Mesendoderm (in vitro differentiated cells): ENCODE data around the gene ZNF280D.

Experiments
- DNase-seq: peaks from one replicate; pipeline ENCODE4 v3.0.0; 2013
- H2AK5ac ChIP-seq: 2 replicates; pipeline ENCODE4 v1.6.1; 2013; ENCODE audit warnings: low read length, inconsistent platforms
- H2BK120ac ChIP-seq: 2 replicates; pipeline ENCODE4 v1.6.1; 2013; ENCODE audit warnings: low read depth, mild to moderate bottlenecking, low read length, moderate library complexity, mixed read lengths
- H2BK15ac ChIP-seq: replicated peaks from 2 replicates; pipeline ENCODE4 v1.6.1; 2013; ENCODE audit warnings: low read depth, mild to moderate bottlenecking, moderate library complexity
- H2BK5ac ChIP-seq: 2 replicates; pipeline ENCODE4 v1.6.1; 2013; ENCODE audit warnings: low read length, inconsistent platforms
- H3K18ac ChIP-seq: 2 replicates; pipeline ENCODE4 v1.6.1; 2013; ENCODE audit warnings: mild to moderate bottlenecking, low read length, mixed read lengths
- H3K23ac ChIP-seq: one replicate; pipeline ENCODE4 v1.6.1; 2013; ENCODE audit warnings: low read length
- H3K27ac ChIP-seq: 2 replicates; pipeline ENCODE4 v1.5.1; 2013; ENCODE audit warnings: low read depth, mild to moderate bottlenecking, inconsistent platforms, low read length, moderate library complexity
- H3K27me3 ChIP-seq: 2 replicates; pipeline ENCODE4 v1.6.1; 2013; ENCODE audit warnings: low read length, control low read depth, mild to moderate bottlenecking, inconsistent platforms; ENCODE audit not compliant: insufficient read depth, poor library complexity
- H3K36me3 ChIP-seq: 2 replicates; pipeline ENCODE4 v1.6.1; 2013; ENCODE audit warnings: low read length, inconsistent platforms; ENCODE audit not compliant: control insufficient read depth, insufficient read depth
- H3K4ac ChIP-seq: one replicate; pipeline ENCODE4 v1.6.1; 2013; ENCODE audit warnings: low read depth, mild to moderate bottlenecking, low read length, moderate library complexity
- H3K4me1 ChIP-seq: 2 replicates; pipeline ENCODE4 v1.6.1; 2013; ENCODE audit warnings: low read depth, low read length, inconsistent platforms; ENCODE audit not compliant: control insufficient read depth
- H3K4me2 ChIP-seq: 2 replicates; pipeline ENCODE4 v1.6.1; 2013; ENCODE audit warnings: low read length
- H3K4me3 ChIP-seq: 2 replicates; pipeline ENCODE4 v1.5.1; 2013; ENCODE audit warnings: mild to moderate bottlenecking, low read length
- H3K56ac ChIP-seq: one replicate; pipeline ENCODE4 v1.6.1; 2013; ENCODE audit warnings: low read length
- H3K79me1 ChIP-seq: 2 replicates; pipeline ENCODE4 v1.6.1; 2013; ENCODE audit warnings: low read length, inconsistent platforms
- H3K79me2 ChIP-seq: 2 replicates; pipeline ENCODE4 v1.6.1; 2013; ENCODE audit warnings: mild to moderate bottlenecking, low read length; ENCODE audit not compliant: control insufficient read depth, insufficient read depth
- H3K9ac ChIP-seq: 2 replicates; pipeline ENCODE4 v1.6.1; 2013; ENCODE audit warnings: low read length, inconsistent platforms
- H4K5ac ChIP-seq: one replicate; pipeline ENCODE4 v1.6.1; 2013; ENCODE audit warnings: low read length
- H4K8ac ChIP-seq: one replicate; pipeline ENCODE4 v1.6.1; 2013; ENCODE audit warnings: low read depth, mild to moderate bottlenecking, control low read depth, low read length, moderate library complexity
- WGBS: extraction: QIAGEN DNeasy Blood & Tissue Kit; methylation state at CpG from one replicate; pipeline ENCODE4 v1.1.7; 2013; ENCODE audit warnings: low lambda C conversion rate, missing lambda C conversion rate; ENCODE audit not compliant: insufficient coverage; ENCODE audit errors: extremely low coverage; 5-methylcytosine and 5-hydroxymethylcytosine counted together

The ZNF280D gene

DNA sequence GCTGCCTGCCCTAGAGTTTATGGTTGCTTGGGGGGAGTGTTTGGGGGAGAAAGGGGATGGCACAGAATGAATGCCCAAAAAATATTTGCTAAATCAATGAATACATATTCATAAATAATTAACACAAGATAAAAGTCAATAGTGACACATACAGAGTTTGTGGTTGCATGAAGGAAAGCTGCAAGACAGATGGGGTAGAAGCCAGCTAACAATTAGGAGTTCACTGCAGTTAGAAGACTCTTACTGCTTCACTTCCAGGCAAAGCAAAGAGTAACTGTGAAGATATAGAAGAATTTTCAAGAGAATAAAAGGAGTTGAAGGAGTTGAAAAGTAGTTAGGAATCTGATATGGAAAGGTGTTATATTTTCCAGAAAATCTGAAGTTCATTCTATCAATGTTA is 72.4 kb downstream of the ZNF280D start:
- Histone ChIP-seq H3K4me1 (no peaks in the 10 kb centered on the region), H3K23ac (no peak overlapping the region), H3K27ac (no peak overlapping the region), H3K4me3 (no peak overlapping the region), H3K27me3 (no peaks in the 10 kb centered on the region), H3K18ac (no peak overlapping the region), H3K36me3 (no peaks in the 10 kb centered on the region), H3K4me2 (no peak overlapping the region), H4K8ac (no peak overlapping the region), H2BK5ac (no peak overlapping the region), H3K79me2 (no peaks in the 10 kb centered on the region), H3K4ac (no peak overlapping the region), H2BK120ac (no peak overlapping the region), H2BK15ac (no peak overlapping the region), H3K79me1 (no peaks in the 10 kb centered on the region), H3K9ac (no peak overlapping the region), H3K56ac (no peak overlapping the region), H4K5ac (no peak overlapping the region), H2AK5ac (no peak overlapping the region)
- no peak for DNase-seq

DNA sequence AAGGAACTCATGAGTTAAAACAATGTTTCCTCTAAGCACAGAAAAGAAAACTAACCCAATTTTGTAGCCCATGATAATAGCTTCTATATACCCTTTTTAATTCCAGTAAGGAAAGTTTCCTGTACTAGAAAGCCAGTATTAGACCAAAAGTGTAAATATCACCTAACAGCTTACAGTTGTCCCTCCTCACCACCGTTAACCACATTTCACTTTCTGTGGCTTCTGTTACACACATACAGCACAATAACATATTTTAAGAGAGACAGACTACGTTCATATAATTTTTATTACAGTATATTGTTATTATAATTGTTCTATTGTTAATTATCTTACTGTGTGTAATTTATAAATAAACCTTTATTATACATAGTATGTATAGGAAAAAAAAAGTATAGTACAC is 74.1 kb downstream of the ZNF280D start:
- no peak overlapping the region for H3K23ac ChIP-seq
- no peak overlapping the region for H2BK5ac ChIP-seq
- no peak overlapping the region for H3K18ac ChIP-seq
- WGBS: no CpG with 5 or more reads among the region's 2 CpGs
- no peaks in the 10 kb centered on the region for H3K79me2 ChIP-seq
- no peak overlapping the region for H3K4me3 ChIP-seq
- no peaks in the 10 kb centered on the region for H3K79me1 ChIP-seq
- H3K4ac ChIP-seq: no peak overlapping the region
- no peak overlapping the region for H3K27ac ChIP-seq
- H3K27me3 ChIP-seq: no peaks in the 10 kb centered on the region
- no peaks in the 10 kb centered on the region for H3K36me3 ChIP-seq
- no peak overlapping the region for H2BK120ac ChIP-seq
- no peak for DNase-seq
- no peak overlapping the region for H4K8ac ChIP-seq
- no peak overlapping the region for H3K56ac ChIP-seq
- H2BK15ac ChIP-seq: no peak overlapping the region
- H2AK5ac ChIP-seq: no peak overlapping the region
- H3K4me2 ChIP-seq: no peak overlapping the region
- no peak overlapping the region for H4K5ac ChIP-seq
- no peaks in the 10 kb centered on the region for H3K4me1 ChIP-seq
- no peak overlapping the region for H3K9ac ChIP-seq

DNA sequence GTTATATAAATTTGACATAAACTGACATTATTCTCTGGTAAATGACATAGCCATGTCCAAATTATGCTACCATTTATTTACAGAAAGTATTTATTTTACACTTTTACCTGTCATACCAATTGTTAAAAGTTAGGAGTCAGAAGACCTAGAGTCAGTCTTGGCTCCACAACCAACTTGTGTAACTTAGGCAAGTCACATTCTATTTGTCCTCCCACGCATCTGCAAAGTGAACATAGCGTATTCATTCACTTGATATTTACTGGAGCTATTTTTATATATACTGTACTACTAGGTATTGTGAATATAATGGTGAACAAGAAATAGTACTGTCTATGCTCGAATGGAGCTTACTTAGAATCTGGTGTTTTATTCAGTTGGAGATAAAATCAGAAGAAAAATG is 78.7 kb downstream of the ZNF280D start:
- Histone ChIP-seq H3K9ac (no peak overlapping the region), H3K79me1 (no peaks in the 10 kb centered on the region), H3K4me3 (no peak overlapping the region), H3K18ac (no peak overlapping the region), H3K27me3 (no peaks in the 10 kb centered on the region), H3K79me2 (no peaks in the 10 kb centered on the region), H3K23ac (no peak overlapping the region), H4K8ac (no peak overlapping the region), H3K4me1 (no peaks in the 10 kb centered on the region), H3K56ac (no peak overlapping the region), H2BK120ac (no peak overlapping the region), H3K4me2 (no peak overlapping the region), H3K27ac (no peak overlapping the region), H2BK5ac (no peak overlapping the region), H2BK15ac (no peak overlapping the region), H4K5ac (no peak overlapping the region), H3K4ac (no peak overlapping the region), H3K36me3 (no peaks in the 10 kb centered on the region), H2AK5ac (no peak overlapping the region)
- no peak for DNase-seq
- WGBS: no CpG with 5 or more reads among the region's 3 CpGs

DNA sequence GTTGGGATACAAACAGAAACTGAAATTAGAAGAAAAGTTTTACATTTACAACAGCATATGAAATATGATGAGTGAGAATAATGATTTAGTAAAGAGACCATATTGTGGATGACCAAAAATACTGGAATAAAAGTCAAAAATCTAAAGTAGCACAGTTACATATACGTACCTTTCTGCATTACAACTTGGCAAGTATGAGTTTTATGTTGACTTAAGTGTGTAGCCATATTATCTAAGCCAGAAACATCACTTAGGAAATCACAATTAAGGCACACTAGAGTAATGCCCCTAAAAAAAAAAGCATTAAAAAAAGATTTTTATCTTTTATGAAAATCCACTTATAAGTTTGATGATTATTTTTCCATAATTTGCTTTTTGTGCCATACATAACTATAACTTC is 79.1 kb downstream of the ZNF280D start:
- no peak overlapping the region for H3K4me2 ChIP-seq
- no CpG with 5 or more reads among the region's 1 CpG for WGBS

DNA sequence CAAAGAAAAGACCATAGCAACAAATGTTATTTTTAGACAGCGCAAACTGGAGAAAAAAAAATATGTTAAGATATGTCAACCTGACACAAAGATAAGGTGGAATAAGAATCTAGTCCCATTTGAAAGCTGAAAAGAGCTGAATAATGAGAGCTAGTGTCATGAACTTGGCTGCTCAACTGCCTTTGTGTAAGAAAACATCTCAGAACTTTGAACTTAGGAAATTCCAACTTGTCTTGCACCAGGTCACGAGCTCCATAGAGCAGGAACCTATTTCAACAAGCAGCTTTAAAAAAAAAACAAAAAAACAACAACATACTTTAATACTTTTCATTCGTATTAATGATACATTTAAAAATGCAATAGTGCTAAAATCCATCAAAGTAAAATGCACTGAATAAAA is 79.5 kb downstream of the ZNF280D start:
- Histone ChIP-seq H3K56ac (no peak overlapping the region), H3K79me2 (no peaks in the 10 kb centered on the region), H3K4me3 (no peak overlapping the region), H2BK120ac (no peak overlapping the region), H3K18ac (no peak overlapping the region), H3K23ac (no peak overlapping the region), H2BK5ac (no peak overlapping the region), H3K4me1 (no peaks in the 10 kb centered on the region), H3K36me3 (no peaks in the 10 kb centered on the region), H3K79me1 (no peaks in the 10 kb centered on the region), H3K27me3 (no peaks in the 10 kb centered on the region), H4K8ac (no peak overlapping the region), H3K4ac (no peak overlapping the region), H4K5ac (no peak overlapping the region), H3K9ac (no peak overlapping the region), H3K4me2 (no peak overlapping the region), H2AK5ac (no peak overlapping the region), H3K27ac (no peak overlapping the region), H2BK15ac (no peak overlapping the region)
- no peak for DNase-seq
- WGBS: 100% methylated on average over 1 of the region's 3 CpGs

More for the DNA sequence above, 79.1 kb downstream of the ZNF280D start:
- H2BK5ac ChIP-seq: no peak overlapping the region
- no peak overlapping the region for H4K5ac ChIP-seq
- no peak for DNase-seq
- H3K18ac ChIP-seq: no peak overlapping the region
- no peak overlapping the region for H2BK120ac ChIP-seq
- no peaks in the 10 kb centered on the region for H3K27me3 ChIP-seq
- H2AK5ac ChIP-seq: no peak overlapping the region
- no peak overlapping the region for H3K4ac ChIP-seq
- no peaks in the 10 kb centered on the region for H3K79me1 ChIP-seq
- no peaks in the 10 kb centered on the region for H3K79me2 ChIP-seq
- H3K56ac ChIP-seq: no peak overlapping the region
- no peak overlapping the region for H3K9ac ChIP-seq
- no peaks in the 10 kb centered on the region for H3K36me3 ChIP-seq
- no peak overlapping the region for H4K8ac ChIP-seq
- no peak overlapping the region for H2BK15ac ChIP-seq
- H3K23ac ChIP-seq: no peak overlapping the region
- H3K27ac ChIP-seq: no peak overlapping the region
- H3K4me3 ChIP-seq: no peak overlapping the region
- no peaks in the 10 kb centered on the region for H3K4me1 ChIP-seq

DNA sequence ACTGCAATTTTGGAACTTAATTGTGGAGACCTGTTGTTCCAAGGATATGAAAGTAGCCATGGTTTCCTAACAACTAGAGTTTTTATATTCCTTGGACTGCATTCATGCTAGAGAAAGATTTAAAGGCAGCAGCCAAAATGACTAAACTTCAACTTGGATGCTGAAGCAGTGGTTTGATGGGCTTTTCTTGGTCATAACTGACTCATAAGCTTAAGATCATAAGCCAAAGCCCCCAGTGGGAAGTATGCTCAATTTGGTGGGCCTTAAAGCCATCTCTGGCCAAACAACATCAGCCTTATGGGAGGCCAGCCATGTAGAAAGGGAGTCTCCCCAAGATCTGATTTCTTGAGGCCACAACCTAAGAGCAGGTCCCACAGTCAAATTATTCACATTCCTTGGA is 80.2 kb downstream of the ZNF280D start:
- Histone ChIP-seq H3K27me3 (no peaks in the 10 kb centered on the region), H3K56ac (no peak overlapping the region)

More for the DNA sequence above, 80.2 kb downstream of the ZNF280D start:
- H2BK15ac ChIP-seq: no peak overlapping the region
- H4K5ac ChIP-seq: no peak overlapping the region
- H3K36me3 ChIP-seq: no peaks in the 10 kb centered on the region
- H4K8ac ChIP-seq: no peak overlapping the region
- no peaks in the 10 kb centered on the region for H3K79me2 ChIP-seq
- no peak overlapping the region for H3K4me2 ChIP-seq
- no peak overlapping the region for H2AK5ac ChIP-seq
- no peaks in the 10 kb centered on the region for H3K79me1 ChIP-seq
- no peak overlapping the region for H3K4me3 ChIP-seq
- H3K9ac ChIP-seq: no peak overlapping the region
- H3K4me1 ChIP-seq: no peaks in the 10 kb centered on the region
- DNase-seq: no peak
- no peak overlapping the region for H2BK120ac ChIP-seq
- H3K27ac ChIP-seq: no peak overlapping the region
- no peak overlapping the region for H3K4ac ChIP-seq
- H3K18ac ChIP-seq: no peak overlapping the region
- no peak overlapping the region for H3K23ac ChIP-seq
- H2BK5ac ChIP-seq: no peak overlapping the region
